ENCODE measurements around the gene NAV3.

Gene NAV3

DNA sequence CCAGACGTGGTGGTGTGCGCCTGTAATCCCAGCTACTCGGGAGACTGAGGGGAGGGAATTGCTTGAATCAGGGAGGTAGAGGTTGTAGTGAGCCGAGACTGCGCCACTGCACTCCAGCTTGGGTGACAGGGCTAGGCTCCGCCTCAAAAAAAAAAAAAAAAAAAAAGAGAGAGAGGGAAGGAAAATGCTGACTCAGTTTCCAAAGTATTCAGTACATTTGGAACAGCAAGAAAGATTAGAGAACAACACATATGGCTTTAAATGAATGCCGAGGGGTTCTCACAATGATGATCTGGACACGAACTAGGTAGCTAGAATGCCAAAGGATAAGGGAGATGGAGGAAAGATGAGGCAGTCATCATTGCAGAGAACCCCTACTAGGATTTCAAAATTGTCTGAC is 97.4 kb downstream of the NAV3 start:
- no peak for DNase-seq (ENCODE audit: low read depth)

DNA sequence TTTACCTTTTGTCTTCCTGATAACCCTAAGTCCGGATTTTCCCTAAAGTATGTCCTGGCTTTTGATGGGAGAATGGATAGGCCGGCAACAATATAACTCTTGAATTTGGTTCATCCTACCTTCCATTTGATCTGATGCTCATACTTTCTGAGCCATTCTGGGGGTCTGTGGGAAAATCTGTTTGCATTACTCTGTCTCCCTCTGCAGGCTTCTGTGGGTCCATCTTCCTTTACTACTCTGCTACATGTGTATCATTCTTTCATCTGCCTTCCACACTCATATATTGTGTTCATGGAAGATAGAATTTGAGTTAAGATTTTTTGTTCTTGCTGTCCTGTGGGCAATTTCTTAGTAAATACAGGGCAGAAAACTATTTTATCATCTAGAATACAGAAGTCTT is 101.5 kb downstream of the NAV3 start:
- DNase-seq (ENCODE audit: low read depth) = no peak

DNA sequence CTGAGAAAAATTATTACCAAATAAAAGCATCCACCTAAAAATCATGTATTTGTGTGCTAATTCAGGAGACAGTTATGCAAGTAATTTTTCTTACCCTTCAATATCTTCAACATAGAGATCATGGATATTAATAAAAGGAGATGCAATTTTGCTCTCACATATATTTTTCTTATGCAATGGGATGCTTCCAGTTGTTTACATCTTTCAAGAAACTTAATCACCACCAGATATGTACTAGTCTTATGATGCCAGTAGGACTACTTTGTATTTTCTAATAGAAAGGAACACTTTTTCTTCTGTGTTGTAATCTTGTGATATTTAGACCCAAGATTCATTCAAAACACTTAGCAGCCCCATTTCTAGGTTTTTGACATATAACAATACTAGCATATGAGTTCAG is 107.6 kb downstream of the NAV3 start:
- no peak for DNase-seq (ENCODE audit: low read depth)

DNA sequence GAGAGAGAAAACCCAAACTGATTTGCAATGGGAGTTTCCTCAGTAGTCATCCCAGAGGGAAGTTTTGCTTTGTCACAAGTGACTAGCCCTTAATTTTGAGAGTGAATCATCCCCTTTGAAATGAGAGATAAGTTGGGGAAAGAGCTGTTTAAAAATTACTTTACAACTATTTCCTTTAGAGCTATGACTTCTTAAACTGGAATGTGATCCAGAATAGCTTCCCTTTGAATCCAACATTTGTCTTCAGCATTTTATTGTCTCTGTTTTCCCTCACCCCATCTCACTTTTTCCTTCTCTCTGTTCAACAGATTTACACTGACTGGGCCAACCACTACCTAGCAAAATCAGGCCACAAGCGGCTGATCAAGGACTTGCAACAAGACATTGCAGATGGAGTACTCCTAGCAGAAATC is 109.3 kb downstream of the NAV3 start:
- DNase-seq (ENCODE audit: low read depth) = no peak

DNA sequence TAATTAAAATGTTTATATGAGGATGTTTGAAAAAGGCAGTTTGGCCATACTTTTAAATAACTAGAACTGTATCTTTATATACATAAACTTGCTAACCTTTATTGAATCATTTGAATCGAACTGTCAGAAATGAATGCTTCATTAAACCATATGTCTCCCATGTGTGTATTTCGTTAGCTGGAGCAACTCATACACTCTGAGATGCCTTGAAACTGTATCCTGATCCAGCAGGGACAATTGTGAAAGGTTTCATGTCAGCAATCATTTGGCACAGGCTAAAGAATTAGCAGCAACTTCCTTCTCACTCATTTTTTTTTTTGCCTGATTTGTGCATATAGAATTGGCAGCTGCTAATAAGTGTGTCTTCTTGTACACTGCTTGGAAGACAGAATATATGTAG is 109.9 kb downstream of the NAV3 start:
- DNase-seq (ENCODE audit: low read depth) = no peak

DNA sequence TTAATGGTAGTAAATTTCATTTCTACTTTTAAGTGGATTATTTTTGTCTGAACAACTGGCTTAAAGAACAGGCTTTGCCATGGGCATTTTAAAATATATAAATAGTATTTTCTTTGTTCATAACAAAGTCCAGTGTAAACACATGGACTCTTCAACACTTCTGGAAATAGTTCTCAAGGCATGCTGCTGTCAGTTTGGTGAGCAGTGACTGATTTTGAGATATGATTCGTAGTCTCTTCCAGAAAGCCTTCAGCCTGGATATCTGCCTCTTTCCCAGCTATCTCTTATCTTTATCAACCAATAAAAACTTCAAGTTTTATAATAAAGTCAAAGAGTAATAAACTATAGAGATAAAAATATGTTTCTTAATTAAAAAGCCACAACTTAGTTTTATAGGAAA is 110.7 kb downstream of the NAV3 start:
- no peak for DNase-seq (ENCODE audit: low read depth)

DNA sequence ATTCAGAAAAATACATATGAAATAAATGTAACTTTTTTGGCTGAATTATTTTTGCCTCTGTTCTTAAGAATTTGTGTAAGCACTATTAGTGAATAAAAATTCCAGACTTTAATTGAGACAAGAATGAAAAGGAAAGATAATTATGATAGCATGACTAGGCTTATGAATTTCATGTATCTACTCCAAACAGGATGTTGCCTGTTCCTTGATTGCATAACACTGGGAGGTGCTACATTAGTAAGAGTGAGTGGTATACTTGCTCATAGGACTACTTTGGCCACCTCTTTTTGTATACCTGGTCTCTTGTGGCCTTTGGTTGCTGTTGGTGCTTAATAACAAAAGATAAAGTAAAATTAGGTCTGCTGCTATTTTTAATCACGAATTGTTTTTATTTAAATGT is 112.8 kb downstream of the NAV3 start:
- no peak for DNase-seq (ENCODE audit: low read depth)

DNA sequence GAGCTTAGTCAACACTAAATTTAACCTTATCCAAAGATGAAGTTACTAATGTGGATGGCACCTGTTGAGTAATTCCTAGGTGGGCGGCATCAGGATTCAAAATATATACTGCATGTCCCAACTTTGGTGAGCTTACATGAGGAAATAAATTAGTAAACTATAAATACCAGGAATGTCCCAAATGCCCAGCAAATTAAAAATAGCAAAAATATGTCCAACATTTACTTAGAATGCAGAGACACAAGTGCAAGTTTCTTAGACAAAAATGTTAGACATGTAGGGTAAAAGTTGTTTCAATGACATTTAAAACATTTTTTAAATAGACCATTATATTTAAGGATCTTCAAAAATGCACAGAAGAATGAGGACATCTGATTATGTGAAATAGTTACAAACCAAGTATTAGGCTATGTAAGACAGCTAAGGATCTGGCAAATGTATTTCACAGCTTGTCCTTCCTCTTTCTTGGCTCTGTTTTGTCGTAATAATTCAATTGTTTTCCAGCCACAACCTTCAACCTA is 115.9 kb downstream of the NAV3 start:
- DNase-seq (ENCODE audit: low read depth) = no peak

DNA sequence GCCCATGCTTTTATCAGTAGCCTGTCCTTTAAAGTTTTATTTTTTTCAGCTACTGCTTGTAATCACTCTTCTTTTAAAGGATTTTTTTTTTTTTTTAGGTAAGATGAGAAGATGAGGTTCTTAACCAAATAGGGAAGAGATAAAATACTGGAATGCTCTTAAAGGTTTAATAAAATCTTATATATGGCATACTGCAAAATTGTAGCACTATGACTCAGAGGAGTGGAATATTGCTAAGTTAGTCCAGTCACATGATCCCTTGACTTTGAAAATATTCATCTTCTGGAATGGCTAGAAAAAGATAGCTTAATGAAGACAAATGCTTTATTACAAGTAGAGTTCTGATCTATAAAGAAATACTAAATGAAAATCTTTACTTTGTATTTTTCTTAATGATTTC is 116.6 kb downstream of the NAV3 start:
- no peak for DNase-seq (ENCODE audit: low read depth)

DNA sequence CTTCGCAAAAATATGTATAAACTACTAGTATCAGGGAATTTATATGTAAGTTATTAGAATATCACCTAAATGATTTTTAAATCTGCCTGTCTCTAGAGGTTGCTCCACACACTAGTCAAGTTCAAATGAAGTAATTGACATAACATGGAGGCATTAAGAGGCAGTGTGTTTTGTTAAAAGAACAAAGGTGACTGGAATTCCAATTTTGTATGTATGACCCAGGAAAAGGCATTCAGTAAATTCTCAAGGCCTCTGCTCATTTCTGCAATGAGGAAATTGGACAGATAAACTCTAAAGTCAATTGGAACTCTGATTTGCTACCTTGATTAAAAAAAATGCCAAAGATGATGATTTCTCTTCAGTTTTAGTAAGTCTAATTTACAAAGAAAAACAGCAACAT is 117.1 kb downstream of the NAV3 start:
- no peak for DNase-seq (ENCODE audit: low read depth)

DNA sequence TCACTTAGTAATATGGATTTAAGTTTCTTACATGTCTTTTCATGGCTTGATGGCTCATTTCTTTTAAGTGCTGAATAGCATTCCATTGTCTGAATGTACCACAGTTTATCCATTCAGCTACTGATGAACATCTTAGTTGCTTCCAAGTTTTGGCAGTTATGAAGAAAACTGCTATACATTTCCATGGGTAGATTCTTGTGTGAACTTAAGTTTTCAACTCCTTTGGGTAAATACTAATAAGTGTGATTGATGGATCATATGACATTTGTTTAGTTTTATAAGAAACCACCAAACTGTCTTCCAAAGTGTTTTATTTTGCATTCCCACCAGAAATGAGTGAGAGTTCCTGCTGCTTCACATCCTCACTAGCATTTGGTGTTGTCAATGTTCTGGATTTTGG is 119.2 kb downstream of the NAV3 start:
- DNase-seq (ENCODE audit: low read depth) = no peak

DNA sequence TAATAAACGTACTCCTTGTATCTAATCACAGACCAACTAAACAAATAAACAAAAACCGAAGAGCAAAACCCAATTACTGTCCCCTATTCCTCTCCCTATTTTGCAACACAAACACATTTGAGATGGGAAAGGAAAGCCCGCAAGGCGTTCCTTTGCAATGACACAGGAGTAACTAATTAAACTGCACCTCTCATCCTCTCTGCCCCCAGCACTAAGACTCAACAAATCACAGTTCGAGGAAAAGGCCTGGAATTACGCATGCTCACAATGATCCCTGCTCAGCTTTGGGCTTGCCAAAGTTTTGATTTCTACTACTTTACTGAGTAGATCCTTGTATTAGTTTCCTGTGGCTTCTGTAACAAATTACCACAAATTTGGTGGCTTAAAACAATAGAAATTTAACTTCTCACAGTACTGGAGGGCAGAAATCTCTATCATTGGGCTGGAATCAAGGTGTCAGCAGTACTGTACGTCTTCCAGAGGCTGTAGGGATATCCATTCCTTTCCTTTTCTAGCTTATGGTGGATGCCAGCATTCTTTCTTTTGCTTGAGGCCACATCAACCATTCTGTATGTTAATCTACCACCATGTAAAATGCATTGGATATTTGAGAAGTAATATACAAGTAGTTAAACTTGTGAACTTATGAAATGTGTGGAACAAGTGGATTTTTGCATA is 123.0 kb downstream of the NAV3 start:
- DNase-seq (ENCODE audit: low read depth) = no peak

DNA sequence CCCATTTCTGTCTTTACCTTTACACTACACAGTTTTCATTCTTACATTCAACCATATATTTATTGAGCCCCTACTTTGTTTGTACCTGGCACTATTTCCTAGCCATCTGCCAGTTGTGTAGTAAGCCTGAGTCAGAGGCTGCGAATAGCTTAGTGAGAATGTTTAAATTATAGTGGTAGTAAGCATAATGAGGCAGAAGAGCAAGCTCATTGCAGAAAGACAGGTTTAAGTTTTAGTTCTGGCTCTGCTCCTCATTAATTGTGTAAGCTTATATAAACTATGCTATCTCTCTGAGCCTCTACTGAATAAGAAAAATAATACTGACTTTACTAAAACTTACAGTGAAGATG is 123.5 kb downstream of the NAV3 start:
- DNase-seq (ENCODE audit: low read depth) = no peak

DNA sequence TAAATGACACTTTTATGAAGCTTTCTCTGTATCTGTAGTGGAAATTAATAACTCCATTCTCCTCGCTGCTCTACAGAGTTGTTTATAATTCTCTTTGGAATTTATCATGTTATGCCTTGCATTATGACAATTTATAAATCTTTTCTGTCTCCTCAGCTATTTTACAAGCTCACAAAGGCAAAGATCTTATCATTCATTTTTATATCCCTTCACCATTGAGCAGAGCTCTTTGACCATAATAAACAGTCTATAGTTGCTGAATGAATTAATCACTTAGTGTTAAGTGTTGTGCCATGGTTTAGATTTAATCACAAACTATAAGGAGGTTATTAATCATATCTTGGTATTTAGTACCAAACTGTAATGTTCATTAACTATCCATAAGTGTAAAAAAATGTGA is 126.4 kb downstream of the NAV3 start:
- no peak for DNase-seq (ENCODE audit: low read depth)

DNA sequence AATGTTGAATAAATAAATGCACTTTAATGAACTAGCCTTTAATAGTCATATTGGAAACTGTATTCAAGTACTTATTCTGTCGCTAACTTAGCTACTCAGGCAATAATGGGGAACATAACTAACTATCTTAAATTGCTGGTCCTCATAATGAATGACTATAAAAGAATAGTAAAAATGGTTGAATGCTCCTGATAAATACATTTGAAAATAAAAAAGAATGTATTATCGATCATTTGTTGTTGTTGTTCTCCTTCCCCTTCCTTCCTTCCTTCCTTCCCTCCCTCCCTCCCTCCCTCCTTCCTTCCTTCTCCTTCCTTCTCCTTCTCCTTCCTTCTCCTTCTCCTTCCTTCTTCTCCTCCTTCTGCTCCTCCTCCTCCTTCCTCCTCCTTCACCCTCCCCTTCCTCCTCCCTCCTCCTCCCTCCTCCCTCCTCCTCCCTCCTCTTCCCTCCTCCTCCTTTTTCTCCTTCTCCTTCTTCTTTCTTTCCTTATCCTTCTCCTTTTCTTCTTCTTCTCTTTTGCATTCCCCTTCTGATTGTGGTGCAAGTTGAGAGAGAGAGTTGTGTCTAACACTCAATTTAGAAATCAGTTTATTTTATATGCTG is 133.0 kb downstream of the NAV3 start:
- no peak for DNase-seq (ENCODE audit: low read depth)

DNA sequence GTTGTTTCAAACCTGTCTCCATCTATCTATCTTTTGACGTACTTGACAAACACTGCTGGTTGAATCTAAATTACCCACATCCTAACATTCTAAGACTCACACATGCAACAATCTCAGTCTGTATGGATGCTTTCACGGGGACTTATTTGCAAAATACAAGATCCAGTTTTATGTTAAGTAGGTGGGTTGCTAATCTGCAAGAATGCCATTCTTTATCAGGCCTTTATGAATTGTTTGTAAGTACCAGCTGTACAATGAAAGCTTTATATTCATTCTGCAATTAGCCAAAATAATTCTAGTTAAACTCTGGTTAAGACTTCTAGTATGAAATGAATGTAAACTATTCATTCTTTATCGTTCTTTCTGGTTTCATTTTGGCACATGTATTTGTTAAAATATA is 135.1 kb downstream of the NAV3 start:
- no peak for DNase-seq (ENCODE audit: low read depth)

DNA sequence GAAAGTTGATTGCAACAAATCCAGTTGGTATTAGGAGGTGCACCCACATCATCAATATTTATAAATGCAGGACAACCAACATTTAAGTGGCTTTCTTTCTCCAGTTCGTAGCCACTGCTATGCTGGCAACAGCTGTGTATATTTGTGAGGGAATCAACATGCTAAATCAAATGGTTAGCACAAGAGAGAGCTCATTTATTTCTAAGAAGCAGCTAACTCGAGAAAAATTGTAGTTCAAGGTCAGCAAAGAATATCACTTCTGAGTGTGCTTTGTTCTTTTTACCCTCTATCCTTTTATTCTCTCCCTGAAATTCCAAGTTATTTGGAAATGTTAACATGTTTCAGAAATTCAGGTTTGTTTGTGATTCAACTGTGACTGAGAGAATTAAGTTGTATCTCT is 137.3 kb downstream of the NAV3 start:
- DNase-seq (ENCODE audit: low read depth) = no peak

DNA sequence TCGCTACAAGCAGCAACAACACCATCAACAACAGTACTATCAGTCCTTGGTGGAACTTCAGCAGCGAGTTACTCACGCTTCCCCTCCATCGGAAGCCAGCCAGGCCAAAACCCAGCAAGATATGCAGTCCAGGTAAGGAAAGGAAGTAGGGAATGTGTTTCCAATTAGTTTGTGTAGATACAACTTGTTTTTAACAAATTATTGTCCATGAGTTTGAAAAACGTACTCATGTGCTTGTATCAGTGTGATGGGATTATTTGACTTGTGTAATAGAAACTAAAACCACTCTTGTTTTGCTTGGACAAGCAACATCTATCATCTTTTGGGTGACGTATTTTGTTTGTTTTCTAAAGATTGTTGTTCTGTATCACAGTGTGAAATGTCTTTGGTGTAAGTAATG is 137.9 kb downstream of the NAV3 start:
- DNase-seq (ENCODE audit: low read depth) = no peak

DNA sequence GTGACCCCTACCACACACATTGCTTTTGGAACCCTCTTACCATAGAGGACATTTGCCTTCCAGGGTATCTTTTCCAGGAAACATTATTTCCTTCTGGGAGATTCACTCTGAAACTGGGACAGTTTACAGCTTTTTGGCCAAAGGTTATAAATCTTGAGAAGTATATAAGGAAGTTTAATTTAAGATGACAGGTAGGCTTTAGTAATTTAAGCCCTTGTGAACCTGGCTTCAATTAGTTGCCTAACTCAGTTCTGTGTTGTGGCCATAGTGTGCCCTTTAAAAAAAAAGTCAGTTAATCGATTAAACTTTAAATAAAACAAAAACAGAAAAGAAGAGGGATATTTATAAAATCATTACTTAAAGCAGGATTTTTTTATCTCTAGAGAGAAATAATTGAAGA is 142.9 kb downstream of the NAV3 start:
- DNase-seq (ENCODE audit: low read depth) = no peak

DNA sequence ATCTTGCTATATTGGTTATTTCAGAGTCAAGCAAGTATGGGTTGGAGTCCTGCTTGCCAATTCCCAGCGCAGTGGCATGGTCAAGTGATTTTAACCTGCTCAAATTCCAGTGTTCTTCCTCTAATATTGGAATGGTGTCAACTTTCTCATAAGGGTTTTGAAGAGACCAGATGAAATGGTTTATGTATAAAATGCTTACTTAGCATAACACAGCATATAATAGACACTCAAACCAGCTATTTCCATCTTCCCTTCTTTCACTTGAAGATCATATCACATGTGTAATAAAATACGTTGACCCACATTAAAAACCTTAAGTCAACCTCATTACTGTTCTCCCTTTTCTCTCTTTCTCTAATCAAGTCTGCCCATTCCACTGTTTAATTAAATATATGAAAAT is 144.0 kb downstream of the NAV3 start:
- no peak for DNase-seq (ENCODE audit: low read depth)

DNA sequence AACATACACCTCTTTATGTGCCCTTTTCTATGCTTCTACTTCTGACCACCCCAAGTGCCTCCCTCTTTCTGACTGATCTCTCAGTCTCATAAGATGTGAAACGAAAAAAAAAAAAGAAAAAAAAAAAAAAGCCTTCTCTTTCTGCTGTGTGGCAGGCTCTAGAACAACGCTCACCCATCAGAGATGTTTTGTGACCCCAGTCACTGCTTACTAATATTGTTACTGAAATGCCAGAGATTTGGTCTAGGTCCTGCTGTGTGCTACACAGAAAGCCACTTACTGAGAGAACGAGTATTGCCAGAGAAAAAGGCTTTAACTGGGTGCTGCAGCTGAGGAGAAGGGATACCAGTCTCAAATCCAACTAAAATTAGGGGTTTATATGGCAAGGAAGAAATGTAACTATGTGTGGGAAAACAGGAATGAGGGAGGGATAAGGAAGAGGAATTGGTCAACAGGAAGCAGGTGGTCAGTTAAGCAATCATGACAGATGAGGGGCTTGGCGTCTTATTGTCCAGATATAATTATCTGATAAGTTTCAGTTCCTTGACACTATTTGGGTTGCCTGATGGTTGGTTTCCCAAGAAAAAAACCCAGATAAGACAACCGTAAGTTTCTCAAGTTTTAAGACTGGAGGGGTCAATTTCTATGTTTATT is 149.0 kb downstream of the NAV3 start:
- DNase-seq (ENCODE audit: low read depth) = no peak

DNA sequence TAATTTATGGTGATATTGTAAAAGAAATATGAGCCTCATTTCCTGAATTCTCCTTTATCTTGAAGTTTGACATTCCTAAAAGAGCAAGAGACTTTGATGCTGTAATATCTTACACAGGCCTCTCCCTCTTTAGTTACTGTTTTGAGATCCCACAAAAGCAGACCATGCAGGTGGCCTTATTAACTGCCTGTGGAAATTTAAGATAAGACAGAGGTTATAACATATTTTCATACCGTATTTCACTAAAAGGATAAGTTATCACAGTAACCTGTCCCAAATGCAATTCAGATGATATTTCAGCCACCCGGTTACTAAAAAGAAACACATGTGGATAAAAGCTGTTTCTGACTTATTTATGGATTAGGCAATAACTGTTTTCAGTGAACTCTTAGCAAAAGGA is 150.1 kb downstream of the NAV3 start:
- DNase-seq (ENCODE audit: low read depth) = no peak

DNA sequence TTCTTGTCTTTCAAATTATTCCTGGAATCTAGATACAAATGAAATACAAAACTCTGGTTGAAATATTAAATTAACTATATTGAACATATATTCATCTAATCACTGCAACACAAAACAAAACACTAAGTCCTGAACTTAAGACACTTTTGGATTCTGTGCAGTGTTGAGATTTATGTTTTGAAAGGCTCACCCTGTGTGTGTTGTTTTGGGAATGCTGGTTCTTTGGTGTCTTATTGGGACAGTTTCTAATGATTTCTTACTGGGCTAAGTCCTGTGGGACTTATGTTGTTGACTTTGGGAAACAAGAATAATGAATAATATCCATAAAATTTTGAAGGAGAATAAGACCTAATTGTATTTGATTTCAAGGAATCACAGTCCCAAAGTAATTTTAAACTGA is 153.2 kb downstream of the NAV3 start:
- no peak for DNase-seq (ENCODE audit: low read depth)

DNA sequence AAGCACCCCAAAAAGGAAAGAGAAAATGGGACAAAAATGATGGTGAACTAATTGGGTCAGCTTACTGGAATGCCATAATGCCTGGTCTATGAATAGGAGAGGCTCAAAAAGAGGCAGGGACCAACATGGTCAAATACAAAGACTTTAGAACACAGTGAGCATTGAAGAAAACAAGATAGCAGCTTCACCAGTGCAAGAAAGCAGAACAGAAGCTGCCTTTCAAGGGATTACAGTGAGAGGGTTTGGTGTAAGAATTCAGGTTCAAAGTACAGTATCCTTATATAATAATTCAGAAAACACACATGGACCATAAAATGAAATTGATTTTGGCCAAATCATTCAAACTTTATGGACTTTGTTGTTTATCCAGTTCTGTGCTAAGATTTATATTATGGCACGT is 162.1 kb downstream of the NAV3 start:
- DNase-seq (ENCODE audit: low read depth) = no peak
